ENCODE results near the gene FAM110A.

GRCh38 chr20:888057-888456, 54.5 kb downstream of the FAM110A start:
- TF ChIP-seq, protein P1, sequence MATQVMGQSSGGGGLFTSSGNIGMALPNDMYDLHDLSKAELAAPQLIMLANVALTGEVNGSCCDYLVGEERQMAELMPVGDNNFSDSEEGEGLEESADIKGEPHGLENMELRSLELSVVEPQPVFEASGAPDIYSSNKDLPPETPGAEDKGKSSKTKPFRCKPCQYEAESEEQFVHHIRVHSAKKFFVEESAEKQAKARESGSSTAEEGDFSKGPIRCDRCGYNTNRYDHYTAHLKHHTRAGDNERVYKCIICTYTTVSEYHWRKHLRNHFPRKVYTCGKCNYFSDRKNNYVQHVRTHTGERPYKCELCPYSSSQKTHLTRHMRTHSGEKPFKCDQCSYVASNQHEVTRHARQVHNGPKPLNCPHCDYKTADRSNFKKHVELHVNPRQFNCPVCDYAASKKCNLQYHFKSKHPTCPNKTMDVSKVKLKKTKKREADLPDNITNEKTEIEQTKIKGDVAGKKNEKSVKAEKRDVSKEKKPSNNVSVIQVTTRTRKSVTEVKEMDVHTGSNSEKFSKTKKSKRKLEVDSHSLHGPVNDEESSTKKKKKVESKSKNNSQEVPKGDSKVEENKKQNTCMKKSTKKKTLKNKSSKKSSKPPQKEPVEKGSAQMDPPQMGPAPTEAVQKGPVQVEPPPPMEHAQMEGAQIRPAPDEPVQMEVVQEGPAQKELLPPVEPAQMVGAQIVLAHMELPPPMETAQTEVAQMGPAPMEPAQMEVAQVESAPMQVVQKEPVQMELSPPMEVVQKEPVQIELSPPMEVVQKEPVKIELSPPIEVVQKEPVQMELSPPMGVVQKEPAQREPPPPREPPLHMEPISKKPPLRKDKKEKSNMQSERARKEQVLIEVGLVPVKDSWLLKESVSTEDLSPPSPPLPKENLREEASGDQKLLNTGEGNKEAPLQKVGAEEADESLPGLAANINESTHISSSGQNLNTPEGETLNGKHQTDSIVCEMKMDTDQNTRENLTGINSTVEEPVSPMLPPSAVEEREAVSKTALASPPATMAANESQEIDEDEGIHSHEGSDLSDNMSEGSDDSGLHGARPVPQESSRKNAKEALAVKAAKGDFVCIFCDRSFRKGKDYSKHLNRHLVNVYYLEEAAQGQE (IDR thresholded peaks at IDR 0.05; ENCODE audit: low read depth): no peak
- no peak for TF ChIP-seq TAF1 (IDR thresholded peaks at IDR 0.05; ENCODE audit: low read depth)
